Esophagus (tissue), 2 donors: ENCODE results near the gene ODAM. TPM values are rescaled to one million over a fixed set of nuclear protein-coding genes. Genes with fewer than 3 reads are reported as not detected.

Source experiments
- H3K27ac ChIP-seq, 2 donors: one replicate each; pipeline ENCODE4 v1.5.1; 2013; ENCODE audit warnings: low read depth in 2 of 2, mild to moderate bottlenecking in 2 of 2, inconsistent platforms in 1 of 2, low read length in 1 of 2, moderate library complexity in 1 of 2
- H3K27me3 ChIP-seq, 2 donors: one replicate each; pipeline ENCODE4 v1.6.1; 2013; ENCODE audit warnings: low read length in 2 of 2, control low read depth in 1 of 2, mild to moderate bottlenecking in 1 of 2; ENCODE audit not compliant: insufficient read depth in 2 of 2, control insufficient read depth in 1 of 2
- H3K36me3 ChIP-seq, 2 donors: one replicate each; pipeline ENCODE4 v1.6.1; 2013; ENCODE audit warnings: low read length in 1 of 2; ENCODE audit not compliant: control insufficient read depth in 2 of 2, insufficient read depth in 2 of 2
- H3K4me1 ChIP-seq, 2 donors: one replicate each; pipeline ENCODE4 v1.6.1; 2013; ENCODE audit warnings: low read length in 1 of 2; ENCODE audit not compliant: control insufficient read depth in 2 of 2, insufficient read depth in 2 of 2
- H3K4me3 ChIP-seq, 2 donors: one replicate each; pipeline ENCODE4 v1.5.1; 2013; ENCODE audit warnings: low read length in 2 of 2, mild to moderate bottlenecking in 2 of 2, low read depth in 1 of 2, moderate library complexity in 1 of 2
- H3K9me3 ChIP-seq, 2 donors: one replicate each; pipeline ENCODE4 v1.6.1; 2013; ENCODE audit warnings: mild to moderate bottlenecking in 2 of 2, low read depth in 1 of 2, low read length in 1 of 2, moderate library complexity in 1 of 2; ENCODE audit not compliant: control insufficient read depth in 2 of 2, insufficient read depth in 1 of 2
- WGBS, 2 donors: extraction: QIAGEN DNeasy Blood & Tissue Kit; methylation state at CpG; one replicate each; pipeline ENCODE4 v1.1.7; 2013; 5-methylcytosine and 5-hydroxymethylcytosine counted together
- polyA plus RNA-seq, 2 donors: library from polyadenylated mRNA; stranded (reverse); fragments of 200-250 nt; gene quantifications; one replicate each; pipeline ENCODE4 v1.2.3, GENCODE V29; 2013
- donor health status: healthy with polysubstance abuse.
- donor health status: Bipolar disorder and iron deficiency.

ODAM gene
- polyA plus RNA-seq, 2 donors: 0.08 TPM; not detected in 1

DNA sequence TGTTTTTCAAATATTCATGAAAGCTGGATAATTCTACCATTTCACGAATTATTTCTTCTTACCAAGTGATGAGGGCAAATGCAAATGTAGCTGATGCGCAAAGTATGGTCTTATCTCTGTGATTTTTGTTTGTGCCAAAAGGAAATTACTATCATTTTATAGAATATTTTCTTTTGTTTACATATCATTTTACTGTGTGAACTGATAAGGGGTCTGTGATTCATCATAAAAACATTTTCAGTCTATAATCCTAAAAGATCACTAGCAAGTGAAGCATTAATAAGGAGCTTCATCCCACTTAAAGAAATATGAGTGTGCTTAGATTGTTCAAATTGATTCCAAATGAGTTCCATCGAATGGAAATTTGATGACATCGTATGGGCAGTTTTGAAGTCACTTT lies 47.6 kb downstream of the ODAM start:
- Histone ChIP-seq H3K27ac (no peak overlapping the region), H3K4me3 (no peak overlapping the region), H3K9me3 (no peaks in the 10 kb centered on the region), H3K4me1 (no peaks in the 10 kb centered on the region), H3K27me3 (no peaks in the 10 kb centered on the region), H3K36me3 (no peaks in the 10 kb centered on the region)
- WGBS, 2 donors: 81 to 84% methylated on average over 4 of the region's 4 CpGs

DNA sequence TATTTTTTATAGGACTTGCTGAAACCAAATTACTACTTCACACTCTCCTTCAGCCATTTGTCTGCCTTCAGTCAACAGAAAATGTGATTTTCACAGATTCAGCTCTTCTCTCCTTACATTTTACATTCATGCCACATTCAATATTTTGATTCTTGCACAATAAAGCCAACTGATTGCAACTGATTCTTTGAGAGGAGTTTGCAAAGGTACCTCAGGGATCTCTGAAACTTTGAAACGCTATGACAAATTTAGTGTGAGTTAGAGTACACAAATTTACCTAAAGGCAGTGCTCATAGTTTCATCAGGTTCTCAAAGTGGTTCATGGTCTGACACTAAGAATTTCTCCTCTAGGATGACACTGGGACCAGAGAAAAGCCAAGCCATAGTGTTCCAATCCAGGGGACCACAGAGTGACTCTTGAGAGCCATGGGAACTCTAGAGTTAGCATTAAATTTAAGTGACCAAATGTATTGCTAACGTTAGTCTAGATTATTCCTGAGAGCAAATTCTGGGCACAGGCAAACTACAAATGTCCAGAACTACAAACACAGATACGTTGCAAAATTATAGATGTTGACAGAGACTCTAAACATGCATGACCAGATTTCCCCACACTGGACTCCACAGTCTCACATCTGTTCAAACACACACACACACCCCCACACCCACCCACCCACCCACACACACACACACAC lies 55.9 kb downstream of the ODAM start:
- Histone ChIP-seq H3K36me3 (no peaks in the 10 kb centered on the region), H3K27ac (no peak overlapping the region), H3K27me3 (no peaks in the 10 kb centered on the region), H3K4me3 (no peak overlapping the region), H3K9me3 (no peaks in the 10 kb centered on the region), H3K4me1 (no peaks in the 10 kb centered on the region)
- WGBS, 2 donors: 41 to 50% methylated on average over 3 of the region's 3 CpGs

GRCh38 chr4:70251945-70252277 lies 56.4 kb downstream of the ODAM start:
- WGBS, 2 donors: 63 to 76% methylated on average over 1 of the region's 1 CpG
- Histone ChIP-seq H3K36me3 (no peaks in the 10 kb centered on the region), H3K9me3 (no peaks in the 10 kb centered on the region), H3K4me3 (no peak overlapping the region), H3K4me1 (no peaks in the 10 kb centered on the region), H3K27ac (no peak overlapping the region), H3K27me3 (no peaks in the 10 kb centered on the region)

Other genes starting within 250 kb of the ODAM start
- gene CSN2, start 230.0 kb upstream of the ODAM start, polyA plus RNA-seq: not detected
- gene STATH, start 199.8 kb upstream of the ODAM start, polyA plus RNA-seq: under 1 TPM in 1 of 2 donors, not detected in 1; 0.07 TPM
- not detected for gene HTN3, start 167.3 kb upstream of the ODAM start, polyA plus RNA-seq
- not detected for gene HTN1, start 145.3 kb upstream of the ODAM start, polyA plus RNA-seq
- not detected for gene PRR27, start 41.5 kb upstream of the ODAM start, polyA plus RNA-seq
- gene FDCSP, start 30.4 kb downstream of the ODAM start, polyA plus RNA-seq: under 1 TPM; 0.29 to 0.75 TPM
- not detected for gene CSN3, start 46.9 kb downstream of the ODAM start, polyA plus RNA-seq
- gene CABS1, start 139.3 kb downstream of the ODAM start, polyA plus RNA-seq: not detected
- gene SMR3A, start 165.0 kb downstream of the ODAM start, polyA plus RNA-seq: not detected
- gene SMR3B, start 187.4 kb downstream of the ODAM start, polyA plus RNA-seq: not detected
- not detected for gene OPRPN, start 202.2 kb downstream of the ODAM start, polyA plus RNA-seq